Epithelial cell of esophagus (primary cell): Measurements from ENCODE around the gene HECW1.

Experiments used
- DNase-seq: peaks from one replicate; pipeline ENCODE4 v3.0.0; 2010; ENCODE audit warnings: low read depth
- H3K4me3 ChIP-seq: 2 replicates; pipeline ENCODE4 v1.5.1; 2011; ENCODE audit warnings: mild to moderate bottlenecking, low read length, control low read depth
- TF ChIP-seq, protein P1 (sequence below): IDR thresholded peaks from 2 replicates; pipeline ENCODE4 v1.5.1; 2011; ENCODE audit warnings: low read depth, mild to moderate bottlenecking, low read length, control low read depth, inconsistent platforms; ENCODE audit not compliant: insufficient read depth; ENCODE audit errors: missing control alignments

Gene HECW1

DNA sequence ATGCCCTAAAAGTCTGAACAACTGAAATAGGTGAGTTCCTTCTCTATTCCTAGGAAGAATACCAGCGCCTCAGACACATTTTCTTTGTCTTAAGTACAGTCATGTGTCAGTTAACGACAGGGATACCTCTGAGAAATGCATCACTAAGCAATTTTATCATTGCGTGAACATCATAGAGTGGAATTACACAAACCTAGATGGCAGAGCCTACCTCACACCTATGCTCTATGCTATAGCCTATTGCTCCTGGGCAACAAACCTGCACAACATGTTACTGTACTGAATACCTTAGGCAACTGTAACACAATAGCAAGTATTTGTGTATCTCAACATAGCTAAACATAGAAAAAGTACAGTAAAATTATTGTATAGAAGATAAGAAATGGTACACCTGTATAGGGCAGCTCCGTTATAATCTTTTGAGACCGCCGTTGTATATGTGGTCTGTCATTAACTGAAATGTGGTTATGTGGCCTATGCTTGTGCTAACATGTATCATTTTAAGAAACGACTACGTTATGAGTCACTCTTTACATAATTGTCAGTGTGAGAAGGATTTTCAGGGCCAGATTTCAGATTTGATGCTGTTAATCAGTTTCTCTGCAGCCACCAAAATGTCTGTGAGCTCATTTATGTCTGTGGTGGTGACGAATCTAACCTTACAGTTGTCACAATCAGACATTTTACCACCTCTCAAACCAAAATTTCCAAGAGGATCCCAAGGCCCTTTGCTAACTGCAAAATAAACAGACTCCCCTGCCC is 404.3 kb downstream of the HECW1 start:
- DNase-seq: peak; percentile 88
- TF ChIP-seq, protein P1, sequence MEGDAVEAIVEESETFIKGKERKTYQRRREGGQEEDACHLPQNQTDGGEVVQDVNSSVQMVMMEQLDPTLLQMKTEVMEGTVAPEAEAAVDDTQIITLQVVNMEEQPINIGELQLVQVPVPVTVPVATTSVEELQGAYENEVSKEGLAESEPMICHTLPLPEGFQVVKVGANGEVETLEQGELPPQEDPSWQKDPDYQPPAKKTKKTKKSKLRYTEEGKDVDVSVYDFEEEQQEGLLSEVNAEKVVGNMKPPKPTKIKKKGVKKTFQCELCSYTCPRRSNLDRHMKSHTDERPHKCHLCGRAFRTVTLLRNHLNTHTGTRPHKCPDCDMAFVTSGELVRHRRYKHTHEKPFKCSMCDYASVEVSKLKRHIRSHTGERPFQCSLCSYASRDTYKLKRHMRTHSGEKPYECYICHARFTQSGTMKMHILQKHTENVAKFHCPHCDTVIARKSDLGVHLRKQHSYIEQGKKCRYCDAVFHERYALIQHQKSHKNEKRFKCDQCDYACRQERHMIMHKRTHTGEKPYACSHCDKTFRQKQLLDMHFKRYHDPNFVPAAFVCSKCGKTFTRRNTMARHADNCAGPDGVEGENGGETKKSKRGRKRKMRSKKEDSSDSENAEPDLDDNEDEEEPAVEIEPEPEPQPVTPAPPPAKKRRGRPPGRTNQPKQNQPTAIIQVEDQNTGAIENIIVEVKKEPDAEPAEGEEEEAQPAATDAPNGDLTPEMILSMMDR: no peak
- no peak overlapping the region for H3K4me3 ChIP-seq

GRCh38 chr7:43517464-43517863 is 405.0 kb downstream of the HECW1 start:
- DNase-seq: no peak
- H3K4me3 ChIP-seq: no peak overlapping the region
- TF ChIP-seq, protein P1: no peak

DNA sequence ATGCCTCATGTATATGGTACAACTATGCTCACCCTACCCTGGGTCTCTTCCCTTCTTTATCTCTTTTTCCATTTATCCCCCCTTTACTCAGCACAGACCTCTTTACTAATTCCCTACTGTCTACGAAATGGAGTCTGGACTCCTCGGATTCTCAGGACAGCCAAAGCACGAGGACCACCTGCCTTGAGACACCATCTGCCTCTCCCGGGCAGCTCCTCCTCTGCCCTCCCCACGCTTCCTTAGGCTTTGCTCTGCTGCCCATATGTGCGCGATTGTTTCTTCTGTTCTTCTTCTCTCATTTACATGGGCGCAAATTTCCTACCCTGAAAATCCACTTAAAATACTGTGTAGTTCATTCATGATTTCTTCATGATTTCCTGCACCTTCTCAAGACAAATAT is 407.8 kb downstream of the HECW1 start:
- no peak overlapping the region for H3K4me3 ChIP-seq
- TF ChIP-seq, protein P1: no peak
- no peak for DNase-seq

DNA sequence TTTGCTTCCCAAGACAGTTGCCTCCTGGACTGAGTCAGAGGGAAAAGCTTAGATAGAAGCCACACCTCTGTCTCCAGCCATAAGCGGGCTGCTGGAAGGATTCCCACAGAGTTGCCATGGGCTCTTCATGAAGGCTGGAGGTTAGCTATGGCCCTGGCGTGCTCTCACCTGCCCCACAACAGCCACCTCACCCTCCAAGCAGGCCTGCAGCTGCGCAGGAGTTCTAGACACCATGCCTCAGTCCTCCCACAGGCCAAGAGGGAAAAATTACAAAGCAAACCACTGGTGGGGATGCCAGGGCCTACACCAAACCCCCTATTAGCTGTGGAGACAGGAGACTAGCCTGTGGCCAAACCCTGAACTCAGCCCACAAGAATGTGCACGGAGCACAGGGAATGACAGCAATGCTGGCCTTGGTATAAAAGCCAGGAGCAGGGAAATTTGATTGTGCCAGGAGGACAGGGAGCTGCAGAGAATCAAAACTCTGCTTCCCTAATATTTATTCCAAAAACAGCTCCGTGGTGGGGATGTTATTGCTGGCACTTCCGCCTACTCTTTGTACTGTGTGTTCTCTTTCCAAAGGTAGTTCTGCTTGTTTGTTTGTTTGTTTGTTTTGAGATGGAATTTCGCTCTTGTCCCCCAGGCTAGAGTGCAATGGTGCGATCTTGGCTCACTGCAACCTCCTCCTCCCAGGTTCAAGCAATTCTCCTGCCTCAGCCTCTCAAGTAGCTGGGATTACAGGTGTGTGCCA is 410.1 kb downstream of the HECW1 start:
- TF ChIP-seq, protein P1: no peak
- DNase-seq: peak; percentile 98
- no peak overlapping the region for H3K4me3 ChIP-seq

GRCh38 chr7:43528576-43529354 is 416.3 kb downstream of the HECW1 start:
- DNase-seq: no peak
- H3K4me3 ChIP-seq: no peak overlapping the region
- TF ChIP-seq, protein P1: no peak

GRCh38 chr7:43530553-43531410 is 418.3 kb downstream of the HECW1 start:
- TF ChIP-seq, protein P1: no peak

More at GRCh38 chr7:43530553-43531410, 418.3 kb downstream of the HECW1 start:
- no peak for DNase-seq
- no peak overlapping the region for H3K4me3 ChIP-seq
